Measurements from ENCODE around the gene FSCN2.

DNA sequence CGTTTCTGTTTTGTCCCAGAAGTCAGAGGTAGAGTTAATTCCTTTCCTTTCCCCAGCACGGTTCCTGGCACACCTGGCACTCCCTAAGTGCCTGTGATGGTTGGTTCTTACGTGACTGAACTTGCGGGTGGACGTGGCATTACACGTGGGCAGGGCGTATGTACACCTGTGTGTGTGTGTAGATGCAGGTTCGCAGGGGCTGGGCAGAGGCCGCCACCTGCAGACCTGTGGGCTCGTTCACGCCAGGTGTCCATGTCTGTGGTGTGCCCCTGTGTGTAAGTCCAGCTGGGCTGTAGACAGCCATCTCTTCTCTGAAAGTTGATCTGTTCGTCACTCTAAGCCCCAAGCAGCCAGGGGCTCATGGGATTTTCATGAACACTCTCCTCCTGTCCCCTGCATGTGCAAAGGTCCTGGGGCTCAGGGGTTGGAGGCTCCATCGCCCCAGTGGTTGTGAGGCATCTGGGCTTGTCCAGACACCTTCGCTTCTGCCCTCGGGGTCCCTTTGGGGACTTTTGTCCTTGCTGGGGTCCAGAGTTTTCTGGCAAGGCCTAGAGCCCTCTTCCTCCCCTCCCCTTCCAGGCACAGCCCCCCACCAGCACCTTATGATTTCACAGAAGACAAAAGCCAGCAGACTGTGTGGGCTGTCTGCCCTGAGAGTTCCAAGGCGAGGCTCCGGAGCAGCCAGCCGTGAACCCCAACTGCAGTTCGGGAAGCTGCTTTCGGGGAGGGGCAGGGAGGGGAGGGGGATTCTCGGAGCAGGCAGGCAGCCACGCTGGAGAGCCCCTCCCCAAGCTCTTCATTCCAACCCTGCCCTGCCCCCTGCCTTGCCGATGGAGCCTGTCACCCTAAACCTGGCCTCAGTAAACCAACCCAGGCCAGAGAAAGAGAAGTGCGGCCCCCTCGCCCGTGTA lies 5.4 kb upstream of the FSCN2 start:
- TF ChIP-seq, protein P1, sequence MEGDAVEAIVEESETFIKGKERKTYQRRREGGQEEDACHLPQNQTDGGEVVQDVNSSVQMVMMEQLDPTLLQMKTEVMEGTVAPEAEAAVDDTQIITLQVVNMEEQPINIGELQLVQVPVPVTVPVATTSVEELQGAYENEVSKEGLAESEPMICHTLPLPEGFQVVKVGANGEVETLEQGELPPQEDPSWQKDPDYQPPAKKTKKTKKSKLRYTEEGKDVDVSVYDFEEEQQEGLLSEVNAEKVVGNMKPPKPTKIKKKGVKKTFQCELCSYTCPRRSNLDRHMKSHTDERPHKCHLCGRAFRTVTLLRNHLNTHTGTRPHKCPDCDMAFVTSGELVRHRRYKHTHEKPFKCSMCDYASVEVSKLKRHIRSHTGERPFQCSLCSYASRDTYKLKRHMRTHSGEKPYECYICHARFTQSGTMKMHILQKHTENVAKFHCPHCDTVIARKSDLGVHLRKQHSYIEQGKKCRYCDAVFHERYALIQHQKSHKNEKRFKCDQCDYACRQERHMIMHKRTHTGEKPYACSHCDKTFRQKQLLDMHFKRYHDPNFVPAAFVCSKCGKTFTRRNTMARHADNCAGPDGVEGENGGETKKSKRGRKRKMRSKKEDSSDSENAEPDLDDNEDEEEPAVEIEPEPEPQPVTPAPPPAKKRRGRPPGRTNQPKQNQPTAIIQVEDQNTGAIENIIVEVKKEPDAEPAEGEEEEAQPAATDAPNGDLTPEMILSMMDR (IDR thresholded peaks at IDR 0.05), result no peak
- TF ChIP-seq POLR2A (IDR thresholded peaks at IDR 0.05), result no peak
